Esophagus muscularis mucosa (tissue), 4 donors: ENCODE results near the gene DERA. TPM values are rescaled to one million over a fixed set of nuclear protein-coding genes. Genes with fewer than 3 reads are reported as not detected.
"Not testable (repeated sequence)": the region's sequence is repeated elsewhere in the genome, so short reads cannot be mapped to it uniquely, and the experiment has no call there.

Experiments
- DNase-seq: peaks from one replicate; pipeline ENCODE4 v3.0.0-alpha.2; 2017; ENCODE audit errors: extremely low spot score
- H3K27ac ChIP-seq, 4 donors: fragments of 200-600 bp; sonication (generic); replicated peaks in 1 of 4; 1 replicate in 3 of 4; 2 replicates in 1 of 4; pipeline ENCODE4 v1.5.1; 2016 to 2019; ENCODE audit warnings: mild to moderate bottlenecking in 1 of 4
- H3K27me3 ChIP-seq, 4 donors: fragments of 200-600 bp; sonication (generic); one replicate each; pipeline versions ENCODE4 v1.5.1 to v1.6.0; 2016 to 2019
- H3K36me3 ChIP-seq, 4 donors: fragments of 200-600 bp; sonication (generic); one replicate each; pipeline ENCODE4 v1.5.1; 2016 to 2019
- H3K4me1 ChIP-seq, 4 donors: fragments of 200-600 bp; sonication (generic); one replicate each; pipeline ENCODE4 v1.5.1; 2016 to 2019
- H3K4me3 ChIP-seq, 4 donors: fragments of 200-600 bp; sonication (generic); 1 replicate in 2 of 4; 2 replicates in 2 of 4; pipeline ENCODE4 v1.5.1; 2016 to 2019; ENCODE audit warnings: mild to moderate bottlenecking in 4 of 4, moderate library complexity in 1 of 4
- H3K9me3 ChIP-seq, 4 donors: fragments of 200-600 bp; sonication (generic); 1 replicate in 3 of 4; 2 replicates in 1 of 4; pipeline ENCODE4 v1.5.1; 2016 to 2019
- CTCF ChIP-seq, 3 experiments: fragments of 200-600 bp in 2 of 3; fragments of 450-650 bp in 1 of 3; sonication (generic) in 2 of 3; IDR thresholded peaks; one replicate each; pipeline ENCODE4 v1.5.1; 2017 to 2019; ENCODE audit warnings: antibody characterized with exemption in 3 of 3, mild to moderate bottlenecking in 2 of 3, moderate library complexity in 1 of 3
- EP300 ChIP-seq: sonication (generic); formaldehyde crosslinking; IDR thresholded peaks from one replicate; pipeline ENCODE4 v1.6.1; 2017; ENCODE audit warnings: antibody characterized with exemption
- POLR2A ChIP-seq: fragments of 450-650 bp; IDR thresholded peaks from one replicate; pipeline ENCODE4 v1.6.1; 2017; ENCODE audit warnings: antibody characterized with exemption, moderate library complexity, mild to moderate bottlenecking, low read depth
- POLR2AphosphoS5 ChIP-seq, 2 donors: sonication (generic); formaldehyde crosslinking; IDR thresholded peaks; one replicate each; pipeline ENCODE4 v1.6.1; 2017; ENCODE audit warnings: antibody characterized with exemption in 2 of 2
- WGBS: methylation state at CpG from one replicate; pipeline ENCODE4 v1.1.5; 2018; 5-methylcytosine and 5-hydroxymethylcytosine counted together
- intact Hi-C: fragments of 100-400 bp; cut with DNase I; formaldehyde crosslinking; loops from one replicate; pipeline ENCODE4 v1.15.1; 2023
- total RNA-seq, 4 donors: library from RNA; depleted of rRNA; stranded (reverse); fragments of >200 nt; gene quantifications; one replicate each; pipeline versions ENCODE4 v1.1.0 to v1.2.1, GENCODE V29; 2016

Gene DERA
- total RNA-seq, 4 donors from 2014 or later = 30.6 to 47.3 (median 34.3) TPM

GRCh38 chr12:16006752-16007151 is 95.6 kb downstream of the DERA start:
- Histone ChIP-seq H3K4me3 (no peak overlapping the region), H3K9me3 (no peaks in the 10 kb centered on the region), H3K4me1 (peaks cover 1 to 10% (median 4%) of the 10 kb centered on the region in 4 donors), H3K36me3 (peaks cover 0 to 3% (median 0%) of the 10 kb centered on the region in 4 donors), H3K27me3 (no peaks in the 10 kb centered on the region), H3K27ac (no peak overlapping the region)
- intact Hi-C loops = no loop called here
- 96% methylated on average over 4 of the region's 4 CpGs for WGBS
- DNase-seq = no peak
- TF ChIP-seq POLR2AphosphoS5 (IDR thresholded peaks at IDR 0.05) (no peak), EP300 (no peak), POLR2A (no peak), CTCF (IDR thresholded peaks at IDR 0.05) (no peak)

GRCh38 chr12:16008421-16008824 is 97.3 kb downstream of the DERA start:
- peaks cover 8 to 21% (median 14%) of the 10 kb centered on the region in 4 donors for H3K4me1 ChIP-seq
- H3K9me3 ChIP-seq = no peaks in the 10 kb centered on the region
- intact Hi-C loops = no loop called here
- H3K4me3 ChIP-seq = no peak overlapping the region
- WGBS = 92% methylated on average over 7 of the region's 7 CpGs
- H3K27me3 ChIP-seq = no peaks in the 10 kb centered on the region
- no peak for DNase-seq
- peaks cover 0 to 3% (median 0%) of the 10 kb centered on the region in 4 donors for H3K36me3 ChIP-seq
- TF ChIP-seq CTCF (IDR thresholded peaks at IDR 0.05) = no peak
- TF ChIP-seq EP300 = no peak
- no peak for TF ChIP-seq POLR2AphosphoS5 (IDR thresholded peaks at IDR 0.05)
- TF ChIP-seq POLR2A = no peak
- H3K27ac ChIP-seq = no peak overlapping the region

GRCh38 chr12:16012117-16012516 is 101.0 kb downstream of the DERA start:
- Histone ChIP-seq H3K4me3 (peak overlapping the region in 1 of 4 donors; percentile 5), H3K27me3 (no peaks in the 10 kb centered on the region), H3K27ac (peak overlapping the region; percentile 39 to 67 (median 52)), H3K36me3 (peaks cover 0 to 16% (median 0%) of the 10 kb centered on the region in 4 donors), H3K4me1 (peaks cover 8 to 17% (median 14%) of the 10 kb centered on the region in 4 donors), H3K9me3 (no peaks in the 10 kb centered on the region)
- intact Hi-C loops = no loop called here
- DNase-seq = no peak
- TF ChIP-seq CTCF (IDR thresholded peaks at IDR 0.05) = no peak
- TF ChIP-seq POLR2AphosphoS5 (IDR thresholded peaks at IDR 0.05) = no peak
- no peak for TF ChIP-seq EP300
- no peak for TF ChIP-seq POLR2A

- DNase-seq, intact Hi-C loops: not testable (repeated sequence)
Observed at GRCh38 chr12:16013722-16014121, 102.6 kb downstream of the DERA start.

GRCh38 chr12:16014394-16014793 is 103.3 kb downstream of the DERA start:
- intact Hi-C loops, H3K27ac ChIP-seq, H3K27me3 ChIP-seq, H3K4me3 ChIP-seq, H3K9me3 ChIP-seq, DNase-seq: not testable (repeated sequence)
- H3K4me1 ChIP-seq = peaks cover 8 to 17% (median 14%) of the 10 kb centered on the region in 4 donors
- peaks cover 0 to 20% (median 0%) of the 10 kb centered on the region in 4 donors for H3K36me3 ChIP-seq
- WGBS = 95% methylated on average over 6 of the region's 6 CpGs

More at GRCh38 chr12:16013722-16014121, 102.6 kb downstream of the DERA start:
- Histone ChIP-seq H3K36me3 (peaks cover 0 to 20% (median 0%) of the 10 kb centered on the region in 4 donors), H3K4me1 (peaks cover 8 to 17% (median 14%) of the 10 kb centered on the region in 4 donors)
- H3K27me3 ChIP-seq, H3K9me3 ChIP-seq, H3K4me3 ChIP-seq, H3K27ac ChIP-seq: not testable (repeated sequence)
- WGBS = 100% methylated on average over 1 of the region's 1 CpG

GRCh38 chr12:16016748-16017147 is 105.6 kb downstream of the DERA start:
- DNase-seq = no peak
- 92% methylated on average over 3 of the region's 3 CpGs for WGBS
- intact Hi-C loops = no loop called here
- Histone ChIP-seq H3K36me3 (peaks cover 0 to 20% (median 0%) of the 10 kb centered on the region in 4 donors), H3K27ac (no peak overlapping the region), H3K27me3 (no peaks in the 10 kb centered on the region), H3K4me3 (no peak overlapping the region), H3K4me1 (peaks cover 7 to 12% (median 10%) of the 10 kb centered on the region in 4 donors), H3K9me3 (no peaks in the 10 kb centered on the region)
- TF ChIP-seq POLR2AphosphoS5 (IDR thresholded peaks at IDR 0.05) (no peak), CTCF (IDR thresholded peaks at IDR 0.05) (no peak), POLR2A (no peak), EP300 (no peak)
